DOHH2 (cell line): ENCODE measurements around the gene LENEP.

Experiments used
- H3F3A ChIP-seq: fragments of 200-600 bp; sonication (generic), shearing (Covaris generic); 2 replicates; pipeline ENCODE4 v1.6.0; 2016; ENCODE audit warnings: antibody characterized with exemption, mild to moderate bottlenecking; ENCODE audit not compliant: control insufficient read depth, insufficient read depth
- H3K27ac ChIP-seq: fragments of 200-600 bp; sonication (generic); 2 replicates; pipeline ENCODE4 v1.5.1; 2014; ENCODE audit warnings: low read depth, mild to moderate bottlenecking, low read length, moderate library complexity
- H3K27me3 ChIP-seq: fragments of 200-600 bp; sonication (generic); 2 replicates; pipeline ENCODE4 v1.6.1; 2014; ENCODE audit warnings: mild to moderate bottlenecking, low read length, mixed read lengths; ENCODE audit not compliant: control insufficient read depth
- H3K36me3 ChIP-seq: fragments of 200-600 bp; sonication (generic); 2 replicates; pipeline ENCODE4 v1.6.1; 2014; ENCODE audit warnings: mild to moderate bottlenecking, low read length, moderate library complexity, mixed read lengths; ENCODE audit not compliant: control insufficient read depth
- H3K4me1 ChIP-seq: fragments of 200-600 bp; sonication (generic); 2 replicates; pipeline ENCODE4 v1.6.1; 2014; ENCODE audit warnings: mild to moderate bottlenecking, low read length, mixed read lengths; ENCODE audit not compliant: control insufficient read depth
- H3K4me2 ChIP-seq: fragments of 200-600 bp; sonication (generic); 2 replicates; pipeline ENCODE4 v1.6.0; 2014; ENCODE audit warnings: mild to moderate bottlenecking, low read length, moderate library complexity
- H3K4me3 ChIP-seq: fragments of 200-600 bp; sonication (generic); 2 replicates; pipeline ENCODE4 v1.5.1; 2014; ENCODE audit warnings: mild to moderate bottlenecking, low read length, mixed read lengths
- H3K79me2 ChIP-seq: fragments of 200-600 bp; sonication (generic); 2 replicates; pipeline ENCODE4 v1.6.1; 2014; ENCODE audit warnings: mild to moderate bottlenecking, low read length, mixed read lengths; ENCODE audit not compliant: control insufficient read depth
- H3K9me2 ChIP-seq: fragments of 200-600 bp; sonication (generic); replicated peaks from 2 replicates; pipeline ENCODE4 v1.6.1; 2014; ENCODE audit warnings: mild to moderate bottlenecking, low read length, mixed read lengths; ENCODE audit not compliant: control insufficient read depth
- H3K9me3 ChIP-seq: fragments of 200-600 bp; sonication (generic); 2 replicates; pipeline ENCODE4 v1.6.1; 2014; ENCODE audit warnings: antibody characterized with exemption, low read length, mixed read lengths; ENCODE audit not compliant: control insufficient read depth, insufficient read depth
- H4K20me1 ChIP-seq: fragments of 200-600 bp; sonication (generic); 2 replicates; pipeline ENCODE4 v1.6.0; 2014; ENCODE audit warnings: low read depth, mild to moderate bottlenecking, antibody characterized with exemption, low read length, moderate library complexity; ENCODE audit not compliant: control insufficient read depth, insufficient read depth
- EZH2phosphoT487 ChIP-seq: fragments of 200-600 bp; sonication (generic); IDR thresholded peaks from 2 replicates; pipeline ENCODE4 v1.6.1; 2017; ENCODE audit warnings: borderline replicate concordance, mild to moderate bottlenecking, antibody characterized with exemption, low read length, moderate library complexity, mixed read lengths
- TF ChIP-seq, protein P1 (sequence below): fragments of 200-600 bp; sonication (generic); IDR thresholded peaks from one replicate; pipeline ENCODE4 v1.5.1; 2014; ENCODE audit warnings: antibody characterized with exemption, mild to moderate bottlenecking, low read depth, low read length; ENCODE audit not compliant: poor library complexity, severe bottlenecking

LENEP gene

GRCh38 chr1:154972213-154972516 is 21.2 kb upstream of the LENEP start:
- peaks cover 61% of the 10 kb centered on the region for H3K36me3 ChIP-seq
- H3K9me3 ChIP-seq: no peaks in the 10 kb centered on the region
- peaks cover 4% of the 10 kb centered on the region; the same call in 1 of the 2 replicates for H3F3A ChIP-seq
- H3K27ac ChIP-seq: no peak overlapping the region
- no peaks in the 10 kb centered on the region for H3K9me2 ChIP-seq
- peaks cover 14% of the 10 kb centered on the region; the same call in 1 of the 2 replicates for H4K20me1 ChIP-seq
- peaks cover 74% of the 10 kb centered on the region for H3K79me2 ChIP-seq
- no peaks in the 10 kb centered on the region for H3K27me3 ChIP-seq
- H3K4me3 ChIP-seq: no peak overlapping the region; the same call in 1 of the 2 replicates
- no peak overlapping the region for H3K4me2 ChIP-seq
- peaks cover 43% of the 10 kb centered on the region for H3K4me1 ChIP-seq
- TF ChIP-seq, protein P1, sequence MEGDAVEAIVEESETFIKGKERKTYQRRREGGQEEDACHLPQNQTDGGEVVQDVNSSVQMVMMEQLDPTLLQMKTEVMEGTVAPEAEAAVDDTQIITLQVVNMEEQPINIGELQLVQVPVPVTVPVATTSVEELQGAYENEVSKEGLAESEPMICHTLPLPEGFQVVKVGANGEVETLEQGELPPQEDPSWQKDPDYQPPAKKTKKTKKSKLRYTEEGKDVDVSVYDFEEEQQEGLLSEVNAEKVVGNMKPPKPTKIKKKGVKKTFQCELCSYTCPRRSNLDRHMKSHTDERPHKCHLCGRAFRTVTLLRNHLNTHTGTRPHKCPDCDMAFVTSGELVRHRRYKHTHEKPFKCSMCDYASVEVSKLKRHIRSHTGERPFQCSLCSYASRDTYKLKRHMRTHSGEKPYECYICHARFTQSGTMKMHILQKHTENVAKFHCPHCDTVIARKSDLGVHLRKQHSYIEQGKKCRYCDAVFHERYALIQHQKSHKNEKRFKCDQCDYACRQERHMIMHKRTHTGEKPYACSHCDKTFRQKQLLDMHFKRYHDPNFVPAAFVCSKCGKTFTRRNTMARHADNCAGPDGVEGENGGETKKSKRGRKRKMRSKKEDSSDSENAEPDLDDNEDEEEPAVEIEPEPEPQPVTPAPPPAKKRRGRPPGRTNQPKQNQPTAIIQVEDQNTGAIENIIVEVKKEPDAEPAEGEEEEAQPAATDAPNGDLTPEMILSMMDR: no peak

- Histone ChIP-seq H3F3A (peaks cover 8% of the 10 kb centered on the region), H4K20me1 (peaks cover 14% of the 10 kb centered on the region; the same call in 1 of the 2 replicates), H3K27ac (no peak overlapping the region), H3K4me3 (peak overlapping the region; percentile 95), H3K4me2 (peak overlapping the region; percentile 70), H3K9me2 (no peaks in the 10 kb centered on the region), H3K36me3 (peaks cover 61% of the 10 kb centered on the region), H3K27me3 (no peaks in the 10 kb centered on the region), H3K9me3 (no peaks in the 10 kb centered on the region), H3K4me1 (peaks cover 48% of the 10 kb centered on the region), H3K79me2 (peaks cover 80% of the 10 kb centered on the region)
- no peak for TF ChIP-seq EZH2phosphoT487
- TF ChIP-seq, protein P1: no peak
Observed at GRCh38 chr1:154972517-154973343, 20.7 kb upstream of the LENEP start.

- peaks cover 15% of the 10 kb centered on the region for H3F3A ChIP-seq
- peak overlapping the region; percentile 82 for H3K27ac ChIP-seq
- H3K36me3 ChIP-seq: peaks cover 61% of the 10 kb centered on the region
- peaks cover 14% of the 10 kb centered on the region; the same call in 1 of the 2 replicates for H4K20me1 ChIP-seq
- peak overlapping the region; percentile 95 for H3K4me3 ChIP-seq
- no peaks in the 10 kb centered on the region for H3K27me3 ChIP-seq
- H3K9me2 ChIP-seq: no peaks in the 10 kb centered on the region
- H3K4me2 ChIP-seq: peak overlapping the region; percentile 70
- no peak for TF ChIP-seq EZH2phosphoT487
- TF ChIP-seq, protein P1: peak; percentile 36
- peaks cover 54% of the 10 kb centered on the region for H3K4me1 ChIP-seq
- peaks cover 88% of the 10 kb centered on the region for H3K79me2 ChIP-seq
- H3K9me3 ChIP-seq: no peaks in the 10 kb centered on the region
Observed at GRCh38 chr1:154973344-154974101, 19.9 kb upstream of the LENEP start.
